ENCODE measurements around the gene FSCN2. TPM values are rescaled to one million over a fixed set of nuclear protein-coding genes. Genes with fewer than 3 reads are reported as not detected.

FSCN2 gene
- total RNA-seq, 1 experiment from 2014 or later = 4.3 TPM

GRCh38 chr17:81481815-81482505, 46.2 kb upstream of the FSCN2 start:
- BruUV-seq (replicated peaks) = no TSS peak
- no peaks in the 10 kb centered on the region for H3K4me1 ChIP-seq (replicated peaks; ENCODE audit: insufficient read depth)
- POLR2A ChIA-PET (ENCODE audit: unreplicated experiment) = no interaction called here
- H2AFZ ChIP-seq = no peak overlapping the region
- DNase-seq = no peak
- H3K9me3 ChIP-seq (ENCODE audit: insufficient read depth, low read depth) = no peaks in the 10 kb centered on the region
- CTCF ChIA-PET = no interaction called here
- H4K20me1 ChIP-seq (ENCODE audit: insufficient read depth) = no peaks in the 10 kb centered on the region
- H3F3A ChIP-seq (ENCODE audit: insufficient read depth, low read depth) = no peaks in the 10 kb centered on the region
- no peak overlapping the region for H3K27ac ChIP-seq
- no peaks in the 10 kb centered on the region for H3K27me3 ChIP-seq (ENCODE audit: insufficient read depth, low read depth)
- TF ChIP-seq EZH2 (IDR thresholded peaks at IDR 0.05; ENCODE audit: low read depth) = no peak
- no peak for TF ChIP-seq CTCF (conservative IDR thresholded peaks at IDR 0.05)
- H3K79me2 ChIP-seq (ENCODE audit: low read depth) = no peaks in the 10 kb centered on the region
- H3K9me2 ChIP-seq (ENCODE audit: insufficient read depth) = no peaks in the 10 kb centered on the region
- H3K4me2 ChIP-seq = no peak overlapping the region
- H3K36me3 ChIP-seq (ENCODE audit: low read depth) = no peaks in the 10 kb centered on the region
- H3K4me3 ChIP-seq = no peak overlapping the region
- intact Hi-C loops (cut with micrococcal nuclease; ENCODE audit: unreplicated experiment) = loop anchor here (5.0 kb wide), 1 partner anchor 60 kb away; no protein-coding TSS in a partner anchor

- H3K4me1 ChIP-seq (replicated peaks; ENCODE audit: insufficient read depth) = no peaks in the 10 kb centered on the region
- no peak overlapping the region for H3K27ac ChIP-seq
- no peak for DNase-seq
- H4K20me1 ChIP-seq (ENCODE audit: insufficient read depth) = no peaks in the 10 kb centered on the region
- H2AFZ ChIP-seq = no peak overlapping the region
- CTCF ChIA-PET = no interaction called here
- no peaks in the 10 kb centered on the region for H3K27me3 ChIP-seq (ENCODE audit: insufficient read depth, low read depth)
- H3K9me3 ChIP-seq (ENCODE audit: insufficient read depth, low read depth) = no peaks in the 10 kb centered on the region
- no peak for TF ChIP-seq EZH2 (IDR thresholded peaks at IDR 0.05; ENCODE audit: low read depth)
- TF ChIP-seq CTCF (conservative IDR thresholded peaks at IDR 0.05) = no peak
- H3K4me3 ChIP-seq = no peak overlapping the region
- POLR2A ChIA-PET (ENCODE audit: unreplicated experiment) = no interaction called here
- no TSS peak for BruUV-seq (replicated peaks)
- H3K36me3 ChIP-seq (ENCODE audit: low read depth) = no peaks in the 10 kb centered on the region
- intact Hi-C loops (cut with micrococcal nuclease; ENCODE audit: unreplicated experiment) = loop anchor here (5.0 kb wide), 1 partner anchor 60 kb away; no protein-coding TSS in a partner anchor
- no peaks in the 10 kb centered on the region for H3K79me2 ChIP-seq (ENCODE audit: low read depth)
- no peaks in the 10 kb centered on the region for H3K9me2 ChIP-seq (ENCODE audit: insufficient read depth)
- H3F3A ChIP-seq (ENCODE audit: insufficient read depth, low read depth) = no peaks in the 10 kb centered on the region
- no peak overlapping the region for H3K4me2 ChIP-seq
Measured at GRCh38 chr17:81482673-81483072, 45.5 kb upstream of the FSCN2 start.

GRCh38 chr17:81483085-81483861, 44.9 kb upstream of the FSCN2 start:
- Histone ChIP-seq H3K27me3 (ENCODE audit: insufficient read depth, low read depth) (no peaks in the 10 kb centered on the region), H3K27ac (no peak overlapping the region), H3K4me1 (replicated peaks; ENCODE audit: insufficient read depth) (no peaks in the 10 kb centered on the region), H3K4me3 (no peak overlapping the region), H2AFZ (no peak overlapping the region), H3K4me2 (no peak overlapping the region), H3K79me2 (ENCODE audit: low read depth) (no peaks in the 10 kb centered on the region), H3K36me3 (ENCODE audit: low read depth) (no peaks in the 10 kb centered on the region), H3F3A (ENCODE audit: insufficient read depth, low read depth) (no peaks in the 10 kb centered on the region), H4K20me1 (ENCODE audit: insufficient read depth) (no peaks in the 10 kb centered on the region), H3K9me2 (ENCODE audit: insufficient read depth) (no peaks in the 10 kb centered on the region), H3K9me3 (ENCODE audit: insufficient read depth, low read depth) (no peaks in the 10 kb centered on the region)
- TF ChIP-seq CTCF (conservative IDR thresholded peaks at IDR 0.05) (no peak), EZH2 (IDR thresholded peaks at IDR 0.05; ENCODE audit: low read depth) (no peak)
- intact Hi-C loops (cut with micrococcal nuclease; ENCODE audit: unreplicated experiment) = loop anchor here (5.0 kb wide), 1 partner anchor 61 kb away; no protein-coding TSS in a partner anchor
- POLR2A ChIA-PET (ENCODE audit: unreplicated experiment) = no interaction called here
- BruUV-seq (replicated peaks) = no TSS peak
- CTCF ChIA-PET = interaction anchor here (0.7 kb wide), 1 partner anchor 29 kb away, joined by 5 read pairs; no protein-coding TSS in a partner anchor
- DNase-seq = no peak
